ENCODE results near the gene MED31. TPM values are rescaled to one million over a fixed set of nuclear protein-coding genes. Genes with fewer than 3 reads are reported as not detected.

The MED31 gene
- total RNA-seq, 1 experiment from 2014 or later = 10.6 TPM

- ATAC-seq = no peak
- no peak for TF ChIP-seq E2F4 (CRISPR knock-in tag; IDR thresholded peaks at IDR 0.05; ENCODE audit: borderline replicate concordance, low read depth)
- no peak overlapping the region for H3K27ac Mint-ChIP-seq
- POLR2A ChIA-PET = no interaction called here
- no peaks in the 10 kb centered on the region for H3K27me3 Mint-ChIP-seq (ENCODE audit: low read depth)
- H3K4me1 Mint-ChIP-seq = no peaks in the 10 kb centered on the region
- CTCF ChIA-PET = no interaction called here
- no peak overlapping the region for H3K4me3 Mint-ChIP-seq
- no peak for DNase-seq (ENCODE audit: low spot score)
- H3K9me3 Mint-ChIP-seq = no peaks in the 10 kb centered on the region
- H3K36me3 Mint-ChIP-seq = no peaks in the 10 kb centered on the region
These were observed 29.8 kb upstream of the MED31 start for GRCh38 chr17:6681176-6681575.

- CTCF ChIA-PET = interaction anchor here (1.0 to 1.2 kb wide), 3 partner anchors 10 to 34 kb away, joined by 3 to 4 read pairs (median 4); partner anchors contain the start of gene SLC13A5
- no peak for DNase-seq (ENCODE audit: low spot score)
- ATAC-seq = no peak
- H3K9me3 Mint-ChIP-seq = no peaks in the 10 kb centered on the region
- no peak for TF ChIP-seq IRF2 (CRISPR knock-in tag; IDR thresholded peaks at IDR 0.05; ENCODE audit: borderline replicate concordance, low read depth)
- TF ChIP-seq ZNF121 (CRISPR knock-in tag; IDR thresholded peaks at IDR 0.05) = no peak
- no peak for TF ChIP-seq MYBL2 (CRISPR knock-in tag; IDR thresholded peaks at IDR 0.05)
- no peak for TF ChIP-seq ATF3 (CRISPR knock-in tag; conservative IDR thresholded peaks at IDR 0.05)
- TF ChIP-seq USF1 (CRISPR knock-in tag; IDR thresholded peaks at IDR 0.05) = no peak
- no peak for TF ChIP-seq NR2C2 (CRISPR knock-in tag; IDR thresholded peaks at IDR 0.05)
- no peak for TF ChIP-seq TEAD1 (CRISPR knock-in tag; IDR thresholded peaks at IDR 0.05)
- TF ChIP-seq ZNF512 (CRISPR knock-in tag; IDR thresholded peaks at IDR 0.05; ENCODE audit: borderline replicate concordance) = no peak
- TF ChIP-seq CTCF (IDR thresholded peaks at IDR 0.05) = no peak
- no peak for TF ChIP-seq FOXJ3 (CRISPR knock-in tag; IDR thresholded peaks at IDR 0.05; ENCODE audit: borderline replicate concordance)
- TF ChIP-seq PRDM15 (CRISPR knock-in tag; IDR thresholded peaks at IDR 0.05) = no peak
- TF ChIP-seq ZNF423 (CRISPR knock-in tag; IDR thresholded peaks at IDR 0.05) = no peak
- TF ChIP-seq FOXK1 (CRISPR knock-in tag; IDR thresholded peaks at IDR 0.05) = no peak
- TF ChIP-seq TCF7 (CRISPR knock-in tag; IDR thresholded peaks at IDR 0.05; ENCODE audit: low read depth) = no peak
- no peak overlapping the region for H3K4me3 Mint-ChIP-seq
- no peaks in the 10 kb centered on the region for H3K4me1 Mint-ChIP-seq
- H3K27me3 Mint-ChIP-seq (ENCODE audit: low read depth) = no peaks in the 10 kb centered on the region
- no peak overlapping the region for H3K27ac Mint-ChIP-seq
- H3K36me3 Mint-ChIP-seq = no peaks in the 10 kb centered on the region
- POLR2A ChIA-PET = interaction anchor here (0.6 kb wide), 1 partner anchor 1054 kb away, joined by 3 read pairs; no protein-coding TSS in a partner anchor
These were observed 27.8 kb upstream of the MED31 start for GRCh38 chr17:6679241-6679640.
